Neural progenitor cell (in vitro differentiated cells): ENCODE data around the gene STEAP3.

Experiments used
- EZH2 ChIP-seq: fragments of 200-600 bp; sonication (generic); IDR thresholded peaks from 2 replicates; pipeline ENCODE4 v1.6.1; 2017; ENCODE audit warnings: antibody characterized with exemption, mild to moderate bottlenecking, moderate library complexity
- EZH2phosphoT487 ChIP-seq: fragments of 200-600 bp; sonication (generic); IDR thresholded peaks from 2 replicates; pipeline ENCODE4 v1.6.1; 2017; ENCODE audit warnings: antibody characterized with exemption
- TF ChIP-seq, protein P1 (sequence below): fragments of 200-600 bp; sonication (generic); IDR thresholded peaks from 2 replicates; pipeline ENCODE4 v1.5.1; 2017; ENCODE audit warnings: antibody characterized with exemption, mild to moderate bottlenecking

DNA sequence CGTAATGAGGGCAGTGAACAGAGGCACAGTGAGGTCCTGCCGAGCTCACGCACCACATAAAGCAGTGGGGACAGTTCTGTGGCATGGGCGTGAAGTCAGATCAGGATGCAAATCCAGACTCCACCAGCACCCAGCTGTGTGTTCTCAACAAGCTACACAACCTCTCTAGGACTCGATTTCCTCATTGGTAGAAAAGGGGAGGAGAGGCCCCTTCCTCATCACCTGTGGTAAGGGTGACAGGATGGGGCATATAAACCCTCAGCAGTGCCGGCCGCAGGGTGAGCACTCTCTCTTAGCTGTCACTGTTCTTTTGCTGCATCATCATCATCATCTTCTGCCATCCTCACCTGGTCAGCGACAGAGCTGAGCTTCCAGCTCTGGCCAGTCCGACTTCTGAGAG is 88.2 kb downstream of the STEAP3 start:
- TF ChIP-seq, protein P1, sequence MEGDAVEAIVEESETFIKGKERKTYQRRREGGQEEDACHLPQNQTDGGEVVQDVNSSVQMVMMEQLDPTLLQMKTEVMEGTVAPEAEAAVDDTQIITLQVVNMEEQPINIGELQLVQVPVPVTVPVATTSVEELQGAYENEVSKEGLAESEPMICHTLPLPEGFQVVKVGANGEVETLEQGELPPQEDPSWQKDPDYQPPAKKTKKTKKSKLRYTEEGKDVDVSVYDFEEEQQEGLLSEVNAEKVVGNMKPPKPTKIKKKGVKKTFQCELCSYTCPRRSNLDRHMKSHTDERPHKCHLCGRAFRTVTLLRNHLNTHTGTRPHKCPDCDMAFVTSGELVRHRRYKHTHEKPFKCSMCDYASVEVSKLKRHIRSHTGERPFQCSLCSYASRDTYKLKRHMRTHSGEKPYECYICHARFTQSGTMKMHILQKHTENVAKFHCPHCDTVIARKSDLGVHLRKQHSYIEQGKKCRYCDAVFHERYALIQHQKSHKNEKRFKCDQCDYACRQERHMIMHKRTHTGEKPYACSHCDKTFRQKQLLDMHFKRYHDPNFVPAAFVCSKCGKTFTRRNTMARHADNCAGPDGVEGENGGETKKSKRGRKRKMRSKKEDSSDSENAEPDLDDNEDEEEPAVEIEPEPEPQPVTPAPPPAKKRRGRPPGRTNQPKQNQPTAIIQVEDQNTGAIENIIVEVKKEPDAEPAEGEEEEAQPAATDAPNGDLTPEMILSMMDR = no peak
- TF ChIP-seq EZH2phosphoT487 (no peak), EZH2 (no peak)
